PC-9 (cell line): ENCODE data around the gene NR4A1. TPM values are rescaled to one million over a fixed set of nuclear protein-coding genes. Genes with fewer than 3 reads are reported as not detected.

ENCODE experiments used
- BruUV-seq: library from RNA; stranded (reverse); fragments of 400-500 nt; replicated peaks from 2 replicates; lab custom pipeline; 2021; lab: Mats Ljungman, UMichigan
- CTCF ChIA-PET: fragments of 300-600 bp; sonication (Branson Sonifier 250); formaldehyde crosslinking; loops from one replicate; lab custom pipeline; 2022; ENCODE audit warnings: antibody characterized with exemption; lab: Charles Lee
- POLR2A ChIA-PET: fragments of 300-600 bp; sonication (Branson Sonifier 250); formaldehyde crosslinking; loops from one replicate; lab custom pipeline; 2022; ENCODE audit warnings: antibody characterized with exemption; ENCODE audit not compliant: unreplicated experiment; lab: Charles Lee
- DNase-seq, 2 experiments: peaks; one replicate each; pipeline versions ENCODE4 v3.0.0 to v3.0.0-alpha.2; 2015 to 2022; ENCODE audit warnings: mixed read lengths in 1 of 2
- H2AFZ ChIP-seq: fragments of 200-600 bp; sonication (generic); 2 replicates; pipeline ENCODE4 v1.8.1; 2017; ENCODE audit warnings: antibody characterized with exemption
- H3F3A ChIP-seq: fragments of 200-600 bp; sonication (generic); 2 replicates; pipeline ENCODE4 v1.8.1; 2017; ENCODE audit warnings: antibody characterized with exemption, mild to moderate bottlenecking, low read depth; ENCODE audit not compliant: insufficient read depth
- H3K27ac ChIP-seq: fragments of 200-600 bp; sonication (generic); 2 replicates; pipeline ENCODE4 v1.6.1; 2016; ENCODE audit warnings: mixed run types
- H3K27me3 ChIP-seq: fragments of 200-600 bp; sonication (generic); 2 replicates; pipeline ENCODE4 v1.6.1; 2016; ENCODE audit warnings: low read depth, mixed run types; ENCODE audit not compliant: insufficient read depth
- H3K36me3 ChIP-seq: fragments of 200-600 bp; sonication (generic); 2 replicates; pipeline ENCODE4 v1.6.1; 2016; ENCODE audit warnings: low read depth, mixed run types
- H3K4me1 ChIP-seq: fragments of 200-600 bp; sonication (generic); replicated peaks from 2 replicates; pipeline ENCODE4 v1.6.1; 2016; ENCODE audit warnings: mixed run types; ENCODE audit not compliant: insufficient read depth
- H3K4me2 ChIP-seq: fragments of 200-600 bp; sonication (generic); 2 replicates; pipeline ENCODE4 v1.6.1; 2017; ENCODE audit warnings: mixed run types
- H3K4me3 ChIP-seq: fragments of 200-600 bp; sonication (generic); 2 replicates; pipeline ENCODE4 v1.6.1; 2016; ENCODE audit warnings: mixed run types
- H3K79me2 ChIP-seq: fragments of 200-600 bp; sonication (generic); 2 replicates; pipeline ENCODE4 v1.6.1; 2017; ENCODE audit warnings: low read depth, mixed run types
- H3K9me2 ChIP-seq: fragments of 200-600 bp; sonication (generic); 2 replicates; pipeline ENCODE4 v1.8.1; 2017; ENCODE audit warnings: mild to moderate bottlenecking; ENCODE audit not compliant: insufficient read depth
- H3K9me3 ChIP-seq: fragments of 200-600 bp; sonication (generic); 2 replicates; pipeline ENCODE4 v1.8.1; 2016; ENCODE audit warnings: low read depth; ENCODE audit not compliant: insufficient read depth
- H4K20me1 ChIP-seq: fragments of 200-600 bp; sonication (generic); 2 replicates; pipeline ENCODE4 v1.8.1; 2017; ENCODE audit not compliant: insufficient read depth
- CTCF ChIP-seq: fragments of 200-600 bp; sonication (generic); conservative IDR thresholded peaks from 2 replicates; pipeline ENCODE4 v1.6.1; 2017; ENCODE audit warnings: mixed run types, antibody characterized with exemption, mild to moderate bottlenecking, moderate library complexity
- EZH2 ChIP-seq: fragments of 200-600 bp; sonication (generic); IDR thresholded peaks from 2 replicates; pipeline ENCODE4 v1.8.0; 2017; ENCODE audit warnings: antibody characterized with exemption, low read depth
- intact Hi-C: fragments of 100-400 bp; cut with micrococcal nuclease; formaldehyde crosslinking; loops from one replicate; pipeline ENCODE4 v1.10.0; 2022; ENCODE audit not compliant: unreplicated experiment
- total RNA-seq: library from RNA; stranded (reverse); gene quantifications from 2 replicates; pipeline ENCODE4 v1.2.3, GENCODE V29; 2021

NR4A1 gene
- total RNA-seq, 1 experiment from 2014 or later, result 6.5 TPM

GRCh38 chr12:52041035-52041434 is 10.2 kb upstream of the NR4A1 start:
- BruUV-seq, result no TSS peak
- no peak overlapping the region for H3K4me2 ChIP-seq

GRCh38 chr12:52041695-52042123 is 9.5 kb upstream of the NR4A1 start:
- Histone ChIP-seq H2AFZ (no peak overlapping the region), H3K9me3 (no peaks in the 10 kb centered on the region), H3F3A (peaks cover 18% of the 10 kb centered on the region; the same call in 1 of the 2 replicates), H3K27ac (no peak overlapping the region), H3K4me1 (peaks cover 12% of the 10 kb centered on the region), H3K4me3 (no peak overlapping the region), H4K20me1 (no peaks in the 10 kb centered on the region), H3K9me2 (no peaks in the 10 kb centered on the region), H3K79me2 (no peaks in the 10 kb centered on the region), H3K4me2 (no peak overlapping the region), H3K36me3 (no peaks in the 10 kb centered on the region), H3K27me3 (no peaks in the 10 kb centered on the region)
- no peak for DNase-seq
- ChIA-PET CTCF (no interaction called here), POLR2A (no interaction called here)
- intact Hi-C loops, result no loop called here
- no peak for TF ChIP-seq EZH2
- no peak for TF ChIP-seq CTCF
- no TSS peak for BruUV-seq

More at GRCh38 chr12:52041035-52041434, 10.2 kb upstream of the NR4A1 start:
- H3K79me2 ChIP-seq, result no peaks in the 10 kb centered on the region
- H3K4me3 ChIP-seq, result no peak overlapping the region
- no peak for TF ChIP-seq CTCF
- TF ChIP-seq EZH2, result no peak
- no peak overlapping the region for H3K27ac ChIP-seq
- H3K36me3 ChIP-seq, result no peaks in the 10 kb centered on the region
- CTCF ChIA-PET, result no interaction called here
- POLR2A ChIA-PET, result no interaction called here
- no peaks in the 10 kb centered on the region for H3K27me3 ChIP-seq
- no peak overlapping the region for H2AFZ ChIP-seq
- peaks cover 7% of the 10 kb centered on the region for H3K4me1 ChIP-seq
- no peak for DNase-seq
- H3K9me3 ChIP-seq, result no peaks in the 10 kb centered on the region
- intact Hi-C loops, result no loop called here
- no peaks in the 10 kb centered on the region for H4K20me1 ChIP-seq
- no peaks in the 10 kb centered on the region for H3K9me2 ChIP-seq
- peaks cover 24% of the 10 kb centered on the region; the same call in 1 of the 2 replicates for H3F3A ChIP-seq

- ChIA-PET POLR2A (no interaction called here), CTCF (no interaction called here)
- no peak overlapping the region for H3K4me2 ChIP-seq
- H3K79me2 ChIP-seq, result no peaks in the 10 kb centered on the region
- no peak overlapping the region for H3K27ac ChIP-seq
- no peaks in the 10 kb centered on the region for H3K36me3 ChIP-seq
- no TSS peak for BruUV-seq
- H2AFZ ChIP-seq, result no peak overlapping the region
- no peaks in the 10 kb centered on the region for H3K9me2 ChIP-seq
- no peak for TF ChIP-seq CTCF
- TF ChIP-seq EZH2, result no peak
- no peak overlapping the region for H3K4me3 ChIP-seq
- H3K9me3 ChIP-seq, result no peaks in the 10 kb centered on the region
- intact Hi-C loops, result no loop called here
- no peaks in the 10 kb centered on the region for H3K27me3 ChIP-seq
- peak in 1 of 2 experiments; percentile 31 for DNase-seq
- peaks cover 17% of the 10 kb centered on the region; the same call in 1 of the 2 replicates for H3F3A ChIP-seq
- no peaks in the 10 kb centered on the region for H4K20me1 ChIP-seq
- H3K4me1 ChIP-seq, result peaks cover 12% of the 10 kb centered on the region
Observed at GRCh38 chr12:52042706-52043385, 8.4 kb upstream of the NR4A1 start.
